Testis (tissue), 3 donors: ENCODE measurements around the gene ZC3H6. TPM values are rescaled to one million over a fixed set of nuclear protein-coding genes. Genes with fewer than 3 reads are reported as not detected.

Experiments used
- DNase-seq: peaks from one replicate; pipeline ENCODE4 v3.0.0-alpha.2; 2019
- H3K27ac ChIP-seq, 2 donors: fragments of 200-600 bp; sonication (generic); one replicate each; pipeline ENCODE4 v1.5.1; 2019
- H3K27me3 ChIP-seq: fragments of 200-600 bp; sonication (generic); one replicate; pipeline ENCODE4 v1.5.1; 2019
- H3K36me3 ChIP-seq: fragments of 200-600 bp; sonication (generic); one replicate; pipeline ENCODE4 v1.5.1; 2017; ENCODE audit warnings: low read depth; ENCODE audit errors: missing control alignments
- H3K4me1 ChIP-seq: fragments of 200-600 bp; sonication (generic); one replicate; pipeline ENCODE4 v1.5.1; 2019
- H3K4me3 ChIP-seq, 2 donors: fragments of 200-600 bp; sonication (generic); one replicate each; pipeline ENCODE4 v1.5.1; 2017 to 2019
- H3K9me3 ChIP-seq: fragments of 200-600 bp; sonication (generic); one replicate; pipeline ENCODE4 v1.5.1; 2017
- CTCF ChIP-seq, 3 experiments: fragments of 450-650 bp in 2 of 3; fragments of 200-600 bp in 1 of 3; sonication (generic) in 1 of 3; IDR thresholded peaks; one replicate each; pipeline ENCODE4 v1.5.1; 2016 to 2019; ENCODE audit warnings: antibody characterized with exemption in 3 of 3, mild to moderate bottlenecking in 2 of 3, moderate library complexity in 1 of 3
- POLR2A ChIP-seq: fragments of 450-650 bp; IDR thresholded peaks from one replicate; pipeline ENCODE4 v1.6.1; 2017; ENCODE audit warnings: antibody characterized with exemption, mild to moderate bottlenecking, moderate library complexity
- WGBS, 2 donors: methylation state at CpG; one replicate each; pipeline ENCODE4 v1.1.5; 2018; 5-methylcytosine and 5-hydroxymethylcytosine counted together
- intact Hi-C: fragments of 100-400 bp; cut with DNase I; formaldehyde crosslinking; loops from one replicate; pipeline ENCODE4 v1.15.1; 2023; ENCODE audit warnings: low total_unique reads
- polyA plus RNA-seq: library from polyadenylated mRNA; stranded (reverse); fragments of 350-450 nt; fragmentation: Illumina TruSeq; extraction: RNeasy Lipid Tissue Mini Kit (QIAGEN cat#74804); gene quantifications from one replicate; pipeline ENCODE4 v1.2.3, GENCODE V29; 2014; ENCODE audit warnings: low read depth, low replicate concordance; ENCODE audit not compliant: insufficient read depth
- total RNA-seq, 2 donors: library from RNA; depleted of rRNA; stranded (reverse); fragments of >200 nt; gene quantifications; one replicate each; pipeline ENCODE4 v1.2.3, GENCODE V29; 2016

Gene ZC3H6
- total and polyA plus RNA-seq, 3 donors from 2014 or later, result 5.0 to 23.4 (median 10.9) TPM

- no peaks in the 10 kb centered on the region for H3K36me3 ChIP-seq
- intact Hi-C loops, result no loop called here
- H3K4me3 ChIP-seq, result no peak overlapping the region
- no peaks in the 10 kb centered on the region for H3K9me3 ChIP-seq
- no peak for DNase-seq
- TF ChIP-seq POLR2A, result no peak
- no peak for TF ChIP-seq CTCF (IDR thresholded peaks at IDR 0.05)
- no peaks in the 10 kb centered on the region for H3K4me1 ChIP-seq
- 46 to 58% methylated on average over 3 of the region's 3 CpGs for WGBS, 2 donors
- no peaks in the 10 kb centered on the region for H3K27me3 ChIP-seq
- no peak overlapping the region for H3K27ac ChIP-seq
These were observed 43.1 kb downstream of the ZC3H6 start for GRCh38 chr2:112318515-112318914.

- no peaks in the 10 kb centered on the region for H3K27me3 ChIP-seq
- H3K4me3 ChIP-seq, result no peak overlapping the region
- no peaks in the 10 kb centered on the region for H3K36me3 ChIP-seq
- DNase-seq, result no peak
- no peaks in the 10 kb centered on the region for H3K4me1 ChIP-seq
- 82 to 87% methylated on average over 3 of the region's 3 CpGs for WGBS, 2 donors
- no peak overlapping the region for H3K27ac ChIP-seq
- TF ChIP-seq POLR2A, result no peak
- intact Hi-C loops, result no loop called here
- no peaks in the 10 kb centered on the region for H3K9me3 ChIP-seq
These were observed 46.3 kb downstream of the ZC3H6 start for GRCh38 chr2:112321375-112322320.

- Histone ChIP-seq H3K36me3 (no peaks in the 10 kb centered on the region), H3K27me3 (no peaks in the 10 kb centered on the region), H3K4me1 (no peaks in the 10 kb centered on the region), H3K4me3 (no peak overlapping the region), H3K27ac (no peak overlapping the region), H3K9me3 (no peaks in the 10 kb centered on the region)
- DNase-seq, result no peak
- intact Hi-C loops, result no loop called here
- WGBS, 2 donors, result 94 to 98% methylated on average over 3 of the region's 3 CpGs
- TF ChIP-seq CTCF (IDR thresholded peaks at IDR 0.05) (no peak), POLR2A (no peak)
These were observed 47.5 kb downstream of the ZC3H6 start for GRCh38 chr2:112322919-112323318.

- no peaks in the 10 kb centered on the region for H3K36me3 ChIP-seq
- DNase-seq, result no peak
- 68 to 70% methylated on average over 5 of the region's 5 CpGs for WGBS, 2 donors
- H3K4me3 ChIP-seq, result no peak overlapping the region
- no peaks in the 10 kb centered on the region for H3K4me1 ChIP-seq
- no peak for TF ChIP-seq CTCF (IDR thresholded peaks at IDR 0.05)
- TF ChIP-seq POLR2A, result no peak
- intact Hi-C loops, result no loop called here
- H3K9me3 ChIP-seq, result no peaks in the 10 kb centered on the region
- no peaks in the 10 kb centered on the region for H3K27me3 ChIP-seq
- no peak overlapping the region for H3K27ac ChIP-seq
These were observed 56.8 kb downstream of the ZC3H6 start for GRCh38 chr2:112332123-112332696.

- H3K27me3 ChIP-seq, result no peaks in the 10 kb centered on the region
- TF ChIP-seq CTCF (IDR thresholded peaks at IDR 0.05) (no peak), POLR2A (no peak)
- H3K36me3 ChIP-seq, result no peaks in the 10 kb centered on the region
- 89 to 100% methylated on average over 1 of the region's 1 CpG for WGBS, 2 donors
- intact Hi-C loops, result no loop called here
- H3K4me1 ChIP-seq, result no peaks in the 10 kb centered on the region
- no peaks in the 10 kb centered on the region for H3K9me3 ChIP-seq
- no peak overlapping the region for H3K27ac ChIP-seq
- H3K4me3 ChIP-seq, result no peak overlapping the region
- DNase-seq, result no peak
These were observed 60.2 kb downstream of the ZC3H6 start for GRCh38 chr2:112335600-112335999.
